Lower lobe of right lung (tissue), 2 donors: ENCODE measurements around the gene TTI1. TPM values are rescaled to one million over a fixed set of nuclear protein-coding genes. Genes with fewer than 3 reads are reported as not detected.

ENCODE experiments used
- ATAC-seq, 2 donors: fragments of 200-7000 bp; cut with Tn5 transposase; one replicate each; pipeline ENCODE4 v1.9.1; 2020 to 2022; ENCODE audit warnings: mild to moderate bottlenecking in 2 of 2, moderate library complexity in 2 of 2
- DNase-seq: peaks from one replicate; pipeline ENCODE4 v3.0.0-alpha.2; 2020
- H3K27ac ChIP-seq: fragments of 200-600 bp; one replicate; pipeline ENCODE4 v1.8.0; 2022
- H3K27me3 ChIP-seq: fragments of 200-600 bp; one replicate; pipeline ENCODE4 v1.8.0; 2022; ENCODE audit warnings: low read depth
- H3K36me3 ChIP-seq: fragments of 200-600 bp; one replicate; pipeline ENCODE4 v1.8.0; 2022; ENCODE audit warnings: mild to moderate bottlenecking
- H3K4me1 ChIP-seq: fragments of 200-600 bp; one replicate; pipeline ENCODE4 v1.8.0; 2022
- H3K4me3 ChIP-seq: fragments of 200-600 bp; one replicate; pipeline ENCODE4 v1.8.0; 2022; ENCODE audit warnings: mild to moderate bottlenecking
- H3K9me3 ChIP-seq: fragments of 200-600 bp; one replicate; pipeline ENCODE4 v1.8.0; 2022
- CTCF ChIP-seq: fragments of 200-600 bp; IDR thresholded peaks from one replicate; pipeline ENCODE4 v1.8.0; 2022; ENCODE audit warnings: antibody characterized with exemption, mild to moderate bottlenecking
- intact Hi-C: fragments of 100-400 bp; cut with DNase I; formaldehyde crosslinking; loops from one replicate; pipeline ENCODE4 v1.11.0; 2022
- total RNA-seq: library from RNA; stranded (reverse); fragmentation: NEBNext Ultra II Directional; extraction: Animal tissue kit (Norgen Biotek cat#: 25700); gene quantifications from one replicate; pipeline ENCODE4 v1.2.1, GENCODE V29; 2021
- donor health status: DM: no; HTN: yes; CAD: no; lungs with severe emphysema.

TTI1 gene
- total RNA-seq, 1 donor from 2014 or later = 16.7 TPM

- H3K9me3 ChIP-seq = no peaks in the 10 kb centered on the region
- ATAC-seq = no peak
- H3K36me3 ChIP-seq = no peaks in the 10 kb centered on the region
- no peak overlapping the region for H3K27ac ChIP-seq
- no peak for DNase-seq
- no peaks in the 10 kb centered on the region for H3K4me1 ChIP-seq
- TF ChIP-seq CTCF = no peak
- no peaks in the 10 kb centered on the region for H3K27me3 ChIP-seq
- intact Hi-C loops = no loop called here
- H3K4me3 ChIP-seq = no peak overlapping the region
Observed at GRCh38 chr20:37956107-37956585, 77.1 kb downstream of the TTI1 start.

GRCh38 chr20:37955511-37955910 is 77.7 kb downstream of the TTI1 start:
- no peak for ATAC-seq
- DNase-seq = no peak
- Histone ChIP-seq H3K4me1 (no peaks in the 10 kb centered on the region), H3K36me3 (no peaks in the 10 kb centered on the region), H3K27me3 (no peaks in the 10 kb centered on the region), H3K4me3 (no peak overlapping the region), H3K27ac (no peak overlapping the region), H3K9me3 (no peaks in the 10 kb centered on the region)
- intact Hi-C loops = no loop called here
- no peak for TF ChIP-seq CTCF

- Histone ChIP-seq H3K27ac (no peak overlapping the region), H3K4me3 (no peak overlapping the region), H3K27me3 (no peaks in the 10 kb centered on the region), H3K9me3 (no peaks in the 10 kb centered on the region), H3K4me1 (no peaks in the 10 kb centered on the region), H3K36me3 (no peaks in the 10 kb centered on the region)
- intact Hi-C loops = no loop called here
- DNase-seq = no peak
- ATAC-seq = no peak
- TF ChIP-seq CTCF = no peak
Observed at GRCh38 chr20:37954626-37955025, 78.6 kb downstream of the TTI1 start.

GRCh38 chr20:37954190-37954589 is 79.1 kb downstream of the TTI1 start:
- Histone ChIP-seq H3K4me3 (no peak overlapping the region), H3K36me3 (no peaks in the 10 kb centered on the region), H3K4me1 (no peaks in the 10 kb centered on the region), H3K27ac (no peak overlapping the region), H3K9me3 (no peaks in the 10 kb centered on the region), H3K27me3 (no peaks in the 10 kb centered on the region)
- DNase-seq = no peak
- ATAC-seq = no peak
- intact Hi-C loops = no loop called here
- no peak for TF ChIP-seq CTCF

- Histone ChIP-seq H3K36me3 (no peaks in the 10 kb centered on the region), H3K4me3 (no peak overlapping the region), H3K9me3 (no peaks in the 10 kb centered on the region), H3K27ac (no peak overlapping the region), H3K27me3 (no peaks in the 10 kb centered on the region), H3K4me1 (no peaks in the 10 kb centered on the region)
- no peak for DNase-seq
- TF ChIP-seq CTCF = no peak
- intact Hi-C loops = no loop called here
- no peak for ATAC-seq
Observed at GRCh38 chr20:37948956-37949355, 84.3 kb downstream of the TTI1 start.

GRCh38 chr20:37947943-37948342 is 85.3 kb downstream of the TTI1 start:
- H3K4me3 ChIP-seq = no peak overlapping the region
- no peaks in the 10 kb centered on the region for H3K36me3 ChIP-seq
- no peaks in the 10 kb centered on the region for H3K27me3 ChIP-seq
- no peak for TF ChIP-seq CTCF
- intact Hi-C loops = no loop called here
- H3K27ac ChIP-seq = no peak overlapping the region
- H3K4me1 ChIP-seq = no peaks in the 10 kb centered on the region
- H3K9me3 ChIP-seq = no peaks in the 10 kb centered on the region
- DNase-seq (no peak), ATAC-seq (no peak)
